Head of caudate nucleus (tissue), 42 donors: Measurements from ENCODE around the gene GNAT2.
A peak's percentile ranks its signal among the peaks of the same experiment; 100 is the strongest.

Experiments
- DNase-seq, 42 donors: peaks; one replicate each; pipeline versions ENCODE4 v3.0.0 to v3.0.0-alpha.2; 2020 to 2021; ENCODE audit warnings: mixed read lengths in 7 of 42
- intact Hi-C: fragments of 100-400 bp; cut with DNase I; formaldehyde crosslinking; loops from one replicate; pipeline ENCODE4 v1.15.0; 2022

Gene GNAT2

DNA sequence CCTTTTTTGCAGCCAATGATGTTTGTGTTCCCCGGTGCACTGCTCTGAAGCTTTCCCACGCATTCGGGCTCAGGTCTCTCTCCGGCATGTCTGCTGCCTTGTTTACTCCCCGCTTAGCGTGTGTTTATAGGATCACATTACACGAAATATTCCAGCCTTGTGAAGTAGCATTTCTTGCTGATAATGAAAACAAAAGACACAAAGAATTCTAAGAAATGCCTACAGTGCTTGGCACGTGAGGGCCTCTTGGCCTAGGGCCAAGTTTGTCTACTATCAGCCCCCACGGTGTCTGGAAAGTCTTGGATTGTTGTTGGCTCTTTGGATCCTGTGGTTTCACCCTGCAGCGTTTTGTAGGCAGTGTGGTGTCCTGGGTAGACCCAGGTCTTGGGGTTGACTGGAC is 25.3 kb upstream of the GNAT2 start:
- DNase-seq = peak in 1 of 42 donors; percentile 16
- intact Hi-C loops = loop anchor here (5.0 to 10.0 kb wide), 2 partner anchors 133 to 340 kb away; partner anchors contain the start of gene AHCYL1

DNA sequence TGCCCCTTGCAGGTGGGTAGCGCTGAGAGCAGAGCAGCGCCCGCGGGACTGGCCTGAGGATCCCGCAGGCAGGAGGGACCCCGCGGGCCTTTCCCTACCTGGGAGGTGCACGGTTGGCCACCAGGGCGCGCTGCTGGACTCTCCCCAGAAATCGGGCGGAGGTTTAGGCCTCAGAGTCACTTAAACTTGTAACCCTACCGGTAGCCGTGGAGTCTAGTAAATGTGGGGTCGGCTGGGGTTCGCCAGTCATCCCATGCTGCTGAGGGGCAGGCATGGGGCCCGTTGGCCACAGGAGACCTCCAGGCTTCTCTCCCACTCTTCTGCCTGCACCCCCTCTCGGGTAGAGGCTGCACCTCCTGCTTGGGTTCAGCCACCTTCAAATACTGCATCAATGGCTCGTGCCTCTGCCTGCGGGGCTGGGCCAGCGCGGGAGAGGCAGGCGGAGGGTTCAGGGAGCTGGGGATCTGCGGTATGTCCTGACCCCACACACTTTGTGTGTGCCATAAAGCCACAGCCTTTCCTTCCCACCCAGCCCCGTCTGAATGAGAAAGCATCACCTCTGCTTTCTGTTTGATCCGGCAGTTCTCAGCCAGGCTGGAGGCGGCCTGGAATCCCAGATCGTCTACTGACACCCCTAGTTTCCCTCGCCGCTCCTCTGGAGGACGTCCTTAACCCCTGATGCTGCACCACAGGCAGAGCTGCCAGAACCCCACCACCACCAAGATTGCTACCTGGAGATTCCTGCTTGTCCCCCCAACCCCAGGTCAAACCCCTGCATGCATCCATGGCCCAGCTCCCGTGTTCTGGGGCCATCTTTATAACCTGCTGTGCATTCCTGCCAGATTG is 24.2 kb upstream of the GNAT2 start:
- intact Hi-C loops = loop anchor here (5.0 to 10.0 kb wide), 2 partner anchors 134 to 341 kb away; partner anchors contain the start of gene AHCYL1
- peak in 39 of 42 donors; percentile 33 to 87 (median 76) for DNase-seq

DNA sequence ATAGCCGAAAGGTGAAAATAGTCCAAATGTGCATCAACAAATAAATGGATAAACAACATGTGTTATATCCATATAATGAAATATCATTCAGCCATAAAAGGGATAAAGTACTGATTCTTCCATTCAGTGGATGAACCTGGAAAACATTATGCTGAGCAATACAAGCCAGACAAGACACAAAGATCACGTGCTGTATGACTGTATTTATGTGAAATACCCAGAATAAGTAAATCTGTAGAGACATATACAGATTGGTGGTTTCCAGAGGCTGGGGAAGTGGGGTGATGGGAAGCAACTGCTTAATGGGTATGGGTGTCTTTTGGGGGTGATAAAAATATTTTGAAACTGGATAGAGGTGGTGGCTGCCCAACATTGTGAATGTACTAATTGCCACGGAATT is 23.2 kb upstream of the GNAT2 start:
- DNase-seq = peak in 2 of 42 donors; percentile 6 to 24
- intact Hi-C loops = loop anchor here (5.0 to 10.0 kb wide), 2 partner anchors 135 to 342 kb away; partner anchors contain the start of gene AHCYL1

DNA sequence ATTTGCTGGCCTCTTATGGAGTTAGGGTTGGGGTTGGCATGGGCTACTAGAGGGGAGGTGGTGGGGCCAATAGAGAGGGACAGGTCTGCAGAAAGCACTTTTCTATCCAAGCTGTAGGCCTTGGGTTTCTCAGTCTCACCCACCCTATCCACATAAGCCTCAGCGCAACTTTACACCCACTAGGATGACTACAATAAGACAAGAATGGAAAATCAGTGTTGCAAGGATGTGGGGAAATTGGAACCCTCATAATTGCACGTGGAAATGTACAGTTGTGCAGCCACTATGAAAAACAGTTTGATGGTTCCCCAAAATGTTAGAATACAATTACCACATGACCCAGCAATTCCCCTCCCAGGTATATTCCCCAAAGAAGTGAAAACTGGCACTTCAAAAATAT is 22.4 kb upstream of the GNAT2 start:
- intact Hi-C loops = loop anchor here (5.0 to 10.0 kb wide), 2 partner anchors 135 to 343 kb away; partner anchors contain the start of gene AHCYL1
- DNase-seq = peak in 7 of 42 donors; percentile 1 to 47 (median 15)

DNA sequence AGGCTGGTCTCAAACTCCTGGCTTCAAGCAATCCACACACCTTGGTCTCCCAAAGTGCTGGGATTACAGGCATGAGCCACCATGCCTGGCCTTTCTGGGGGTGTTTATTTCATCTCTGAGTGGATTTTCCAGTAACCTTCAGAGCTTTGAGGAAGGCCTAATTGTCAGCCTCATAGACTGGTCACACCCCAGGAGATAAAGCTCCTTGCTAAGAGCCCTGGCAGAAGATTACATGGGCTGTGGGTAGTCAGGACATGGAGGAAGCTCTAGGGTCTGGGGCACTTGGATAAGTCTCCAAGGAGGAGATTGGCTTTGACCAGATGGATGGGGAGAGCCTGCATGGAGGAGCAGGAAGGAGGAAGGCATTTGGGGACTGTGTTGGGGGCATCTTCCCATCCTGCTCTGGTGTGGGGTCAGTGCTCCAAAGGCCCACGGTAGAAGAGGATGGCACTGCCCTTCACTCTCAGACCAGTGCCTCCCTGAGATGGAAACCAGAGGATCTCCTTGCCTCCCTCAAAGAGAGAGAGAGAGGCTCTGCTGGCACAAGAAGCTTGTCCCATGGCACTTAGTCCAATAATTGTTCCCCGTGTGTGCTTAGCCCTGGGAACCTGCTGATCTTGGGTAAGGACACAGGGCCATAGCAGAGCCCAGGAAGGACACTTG is 21.8 kb upstream of the GNAT2 start:
- DNase-seq = peak in 4 of 42 donors; percentile 0 to 6 (median 5)
- intact Hi-C loops = loop anchor here (5.0 to 10.0 kb wide), 2 partner anchors 136 to 344 kb away; partner anchors contain the start of gene AHCYL1

DNA sequence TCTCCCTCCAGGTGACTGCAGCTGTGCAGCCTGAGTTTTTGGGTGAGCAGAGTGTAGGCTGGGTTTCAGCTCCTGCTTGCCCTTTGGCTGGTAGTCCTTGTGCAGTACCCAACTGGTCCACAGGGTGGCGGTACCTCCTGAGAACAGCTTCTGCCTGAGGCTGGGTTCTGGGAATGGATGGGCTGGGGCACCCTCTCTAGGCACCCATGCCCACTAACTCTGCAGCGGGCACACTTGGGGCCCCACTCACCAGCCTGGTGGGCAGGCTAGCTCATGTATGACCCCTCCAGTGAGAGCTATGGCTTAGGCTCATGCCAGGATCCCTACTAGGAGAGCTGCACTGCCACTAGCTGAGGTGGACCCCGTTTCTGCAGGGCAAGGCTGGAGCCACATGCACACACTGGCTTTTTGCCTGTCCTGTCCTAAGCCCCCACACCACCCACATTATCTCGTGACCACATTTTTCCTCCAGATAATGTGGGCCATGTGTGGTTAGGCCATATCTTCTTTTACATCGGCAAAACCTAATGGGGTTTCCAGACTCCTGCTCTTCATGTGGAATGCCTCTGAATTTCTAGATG is 21.0 kb upstream of the GNAT2 start:
- DNase-seq = peak; percentile 68 to 97 (median 92)
- intact Hi-C loops = loop anchor here (5.0 to 10.0 kb wide), 2 partner anchors 137 to 344 kb away; partner anchors contain the start of gene AHCYL1

DNA sequence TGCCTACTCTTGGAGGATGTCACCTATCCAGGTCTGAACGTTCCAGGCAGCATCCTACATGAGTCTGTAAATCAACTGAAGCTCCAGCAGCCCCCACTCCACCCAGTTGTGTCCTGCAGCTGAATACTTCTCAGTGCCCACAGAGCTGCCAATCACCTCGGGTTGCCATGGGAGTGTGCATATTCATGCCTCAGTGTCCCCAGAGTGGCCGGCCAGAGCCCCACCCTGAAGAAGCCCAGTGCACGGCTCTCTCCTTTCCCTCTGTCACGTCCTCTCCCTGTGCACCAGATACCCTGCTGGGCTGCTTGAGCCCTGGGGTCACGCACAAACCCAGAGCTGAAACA is 20.4 kb upstream of the GNAT2 start:
- DNase-seq = peak in 8 of 42 donors; percentile 10 to 74 (median 34)
- intact Hi-C loops = loop anchor here (5.0 to 10.0 kb wide), 2 partner anchors 137 to 345 kb away; partner anchors contain the start of gene AHCYL1

DNA sequence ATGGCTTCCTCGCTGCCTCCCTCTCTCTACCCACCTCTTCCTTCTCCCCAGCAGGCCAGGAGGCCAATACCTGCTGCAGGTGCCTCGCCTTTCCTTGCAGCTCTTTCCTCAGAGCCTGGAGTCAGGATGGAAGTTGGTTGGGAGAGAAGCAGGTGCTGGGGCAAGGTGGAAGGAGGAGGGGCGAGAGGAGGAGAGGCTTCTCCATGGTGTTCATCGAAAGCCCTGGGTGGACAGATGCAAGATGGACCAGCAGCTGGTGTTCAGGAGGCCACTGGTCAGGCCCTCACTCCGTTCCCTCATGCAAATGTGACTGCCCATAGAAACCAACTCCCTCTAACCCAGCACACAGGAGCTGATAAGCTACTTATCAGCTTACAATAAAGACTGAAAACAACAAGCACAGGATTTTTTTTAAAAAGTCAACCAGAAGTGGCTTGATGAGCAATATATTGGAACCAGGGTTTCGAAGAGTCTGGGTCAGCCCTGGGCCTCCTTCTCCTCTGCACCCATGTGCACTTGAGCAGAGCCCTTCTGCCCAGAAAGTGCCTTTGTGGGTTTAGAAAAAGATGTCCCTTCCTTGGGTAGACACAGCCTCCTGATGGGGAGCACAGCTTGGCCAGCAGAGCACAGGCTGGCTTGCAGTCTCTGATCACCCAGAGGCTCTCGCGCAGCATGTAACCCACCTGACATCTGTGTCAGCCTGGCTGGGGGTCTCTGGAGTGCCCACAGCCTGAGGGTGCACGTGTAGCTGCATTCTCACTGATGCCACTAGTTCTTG is 19.8 kb upstream of the GNAT2 start:
- intact Hi-C loops = no loop called here
- DNase-seq = peak in 5 of 42 donors; percentile 4 to 34 (median 15)

DNA sequence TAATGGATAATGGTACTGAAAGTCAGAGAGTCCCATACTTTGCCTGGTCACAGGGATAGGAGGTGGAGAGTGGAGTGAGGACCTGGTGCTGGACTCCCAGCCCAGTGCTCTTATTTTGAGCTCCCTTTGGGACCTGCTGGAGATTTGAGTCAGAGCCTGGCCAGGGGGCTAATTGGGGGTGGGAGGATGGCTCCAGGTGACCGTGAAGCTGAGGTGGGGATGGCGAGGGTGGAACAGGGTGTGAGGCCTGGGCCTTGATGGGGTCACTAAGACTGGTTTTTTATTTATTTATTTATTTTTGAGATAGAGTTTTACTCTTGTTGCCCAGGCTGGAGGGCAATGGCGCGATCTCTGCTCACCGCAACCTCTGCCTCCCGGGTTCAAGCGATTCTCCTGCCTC is 18.0 kb upstream of the GNAT2 start:
- DNase-seq = peak in 6 of 42 donors; percentile 0 to 14 (median 4)
- intact Hi-C loops = no loop called here

DNA sequence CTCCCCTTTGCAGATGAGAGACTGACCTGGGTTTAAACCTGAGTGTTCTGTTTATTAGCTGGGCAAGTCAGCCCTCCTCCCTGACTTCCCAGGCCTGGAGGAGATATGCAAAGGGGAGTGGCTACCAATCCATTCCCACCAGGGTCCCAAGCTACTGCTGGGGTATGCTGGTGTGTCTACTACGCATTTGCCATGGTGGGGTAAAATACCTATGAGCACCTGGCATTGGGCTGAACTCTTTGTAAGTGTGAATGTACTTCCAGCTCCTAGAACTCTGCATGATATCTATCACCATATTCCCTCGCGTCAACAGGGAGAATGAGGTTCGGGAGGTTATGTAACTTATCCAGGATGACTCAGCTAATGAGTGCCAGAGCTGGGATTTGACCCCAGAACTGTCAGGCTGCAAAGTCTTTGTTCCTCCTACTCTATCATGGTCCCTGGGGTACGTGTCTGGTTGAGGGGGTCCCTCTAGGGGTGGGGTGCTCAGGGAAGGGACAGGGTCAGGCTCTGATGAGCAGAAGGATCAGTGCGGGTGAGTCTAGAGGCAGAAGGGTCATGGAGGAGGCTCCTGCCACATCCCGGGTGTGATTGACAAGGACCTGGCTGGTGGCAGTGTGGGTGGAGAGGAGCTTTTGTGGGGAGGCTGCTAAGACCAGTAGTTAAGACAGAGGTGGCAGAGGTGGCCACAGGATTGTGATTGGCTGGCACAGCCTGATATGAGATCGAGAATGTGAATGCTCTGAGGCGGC is 17.0 kb upstream of the GNAT2 start:
- DNase-seq = peak in 15 of 42 donors; percentile 21 to 80 (median 64)
- intact Hi-C loops = no loop called here

DNA sequence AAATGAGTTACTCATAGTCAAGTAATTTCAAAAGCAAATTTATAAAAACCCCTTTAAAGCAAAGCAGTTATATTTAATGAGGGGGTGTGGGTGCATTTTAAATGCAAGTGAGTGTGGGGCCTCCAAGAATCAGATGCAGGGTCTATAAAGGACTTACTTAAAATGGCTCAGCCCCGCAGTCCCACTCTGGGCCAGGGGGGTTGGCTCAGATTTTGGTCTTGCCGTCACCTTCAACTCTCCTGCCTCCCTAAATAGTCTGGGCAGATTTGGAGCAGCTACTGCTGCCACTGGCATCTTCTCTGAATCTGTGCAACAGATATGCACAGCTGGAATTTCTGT is 16.4 kb upstream of the GNAT2 start:
- intact Hi-C loops = no loop called here

DNA sequence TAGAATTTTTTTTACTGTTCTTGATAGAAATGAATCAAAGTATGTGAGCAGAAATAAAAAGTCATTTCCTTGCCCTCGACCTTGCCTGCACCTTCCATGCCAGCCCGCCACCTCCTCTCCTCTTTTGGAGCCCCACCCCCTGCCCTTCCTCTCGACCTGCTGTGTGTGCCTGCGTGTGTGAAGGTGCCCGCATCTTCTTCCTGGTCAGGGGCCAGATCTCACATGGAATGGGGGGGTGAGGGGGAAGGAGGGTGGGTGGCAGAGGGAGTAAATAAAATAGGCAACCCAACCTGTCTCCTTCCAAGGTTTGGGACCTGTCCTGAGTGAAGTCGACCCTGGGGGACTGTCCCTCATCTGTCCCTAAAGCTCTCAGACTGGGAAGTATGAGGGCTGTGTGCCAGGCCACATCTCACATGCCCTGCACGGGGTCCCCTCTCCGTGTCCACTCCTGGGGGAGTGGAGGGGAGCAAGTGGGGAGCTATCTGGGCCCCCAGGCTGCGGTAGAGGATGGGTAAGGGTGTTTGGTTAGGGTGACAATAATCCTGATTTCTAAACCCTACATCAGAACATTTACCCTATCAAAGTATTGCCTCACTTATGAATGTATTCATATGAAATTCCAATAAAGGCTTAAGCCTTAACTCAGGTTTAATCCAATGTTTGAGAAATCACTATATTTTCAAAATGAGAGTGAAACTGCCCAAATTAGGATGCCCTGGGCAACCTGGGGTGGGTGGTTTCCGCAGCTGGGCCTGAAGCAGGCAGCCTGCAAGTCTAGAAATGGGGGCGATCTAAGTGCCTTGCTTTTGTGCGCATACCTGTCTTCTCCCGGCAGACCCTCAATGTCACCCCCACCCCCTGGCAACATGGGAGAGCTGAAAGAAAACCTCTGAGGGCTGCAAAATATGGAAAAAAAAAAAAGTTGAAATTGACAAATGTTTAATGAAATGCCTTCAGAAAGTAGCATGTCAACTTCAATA is 15.6 kb upstream of the GNAT2 start:
- intact Hi-C loops = no loop called here
- peak in 4 of 42 donors; percentile 1 to 36 (median 24) for DNase-seq

More for the DNA sequence above, 16.4 kb upstream of the GNAT2 start:
- peak in 4 of 42 donors; percentile 0 to 34 (median 12) for DNase-seq

DNA sequence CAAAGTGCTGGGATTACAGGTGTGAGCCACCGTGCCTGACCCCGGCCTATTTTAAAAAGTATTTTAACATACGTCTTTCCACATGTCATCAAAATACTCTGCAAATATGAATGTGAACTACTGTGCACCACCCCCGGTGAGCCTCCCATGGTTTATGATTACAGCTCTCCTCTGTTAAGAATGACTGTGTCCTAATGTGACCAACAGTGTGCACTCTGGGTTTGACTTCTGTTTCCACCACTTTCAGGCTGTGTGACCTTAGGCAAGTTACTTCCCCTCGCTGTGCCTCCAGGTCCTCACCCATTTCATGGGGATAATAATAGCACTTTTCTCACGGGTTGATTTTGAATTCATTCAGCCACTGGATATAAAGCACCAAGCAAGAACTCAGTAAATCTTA is 14.9 kb upstream of the GNAT2 start:
- intact Hi-C loops = no loop called here
- peak in 4 of 42 donors; percentile 11 to 35 (median 25) for DNase-seq

DNA sequence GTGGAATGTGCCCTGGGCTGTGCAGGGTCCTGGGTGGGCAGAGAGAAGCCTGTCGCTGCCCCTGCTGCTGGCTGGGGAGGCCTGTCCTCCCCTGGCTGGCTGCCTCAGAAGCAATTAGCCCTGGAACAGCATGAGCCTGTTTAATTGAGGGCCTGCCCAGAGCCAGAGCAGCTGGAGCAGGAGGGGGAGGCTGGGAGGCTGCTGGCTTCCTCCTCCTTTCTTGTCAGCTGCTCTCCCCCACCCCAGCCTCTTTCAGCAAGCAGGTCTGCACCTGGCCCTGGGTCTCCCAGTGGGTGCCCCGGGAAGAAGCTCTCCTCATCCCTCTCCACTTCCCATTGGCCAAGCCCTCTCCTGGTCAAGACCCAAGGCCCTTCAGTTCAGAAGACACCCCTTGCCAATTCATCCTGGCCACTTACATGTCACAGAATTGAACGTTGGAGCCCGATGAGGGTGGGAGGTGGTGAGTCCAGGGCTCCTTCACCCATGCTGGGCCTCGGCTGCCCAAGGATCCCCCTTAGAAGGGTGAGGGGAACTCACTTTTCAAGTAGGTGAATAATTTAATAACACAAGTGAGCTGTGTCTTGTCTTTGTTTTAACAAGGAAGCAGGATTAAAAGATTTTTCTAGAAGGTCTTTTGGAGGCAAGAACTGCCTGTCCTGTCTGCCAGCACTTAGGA is 13.4 kb upstream of the GNAT2 start:
- intact Hi-C loops = no loop called here
- DNase-seq = peak in 37 of 42 donors; percentile 44 to 84 (median 70)

DNA sequence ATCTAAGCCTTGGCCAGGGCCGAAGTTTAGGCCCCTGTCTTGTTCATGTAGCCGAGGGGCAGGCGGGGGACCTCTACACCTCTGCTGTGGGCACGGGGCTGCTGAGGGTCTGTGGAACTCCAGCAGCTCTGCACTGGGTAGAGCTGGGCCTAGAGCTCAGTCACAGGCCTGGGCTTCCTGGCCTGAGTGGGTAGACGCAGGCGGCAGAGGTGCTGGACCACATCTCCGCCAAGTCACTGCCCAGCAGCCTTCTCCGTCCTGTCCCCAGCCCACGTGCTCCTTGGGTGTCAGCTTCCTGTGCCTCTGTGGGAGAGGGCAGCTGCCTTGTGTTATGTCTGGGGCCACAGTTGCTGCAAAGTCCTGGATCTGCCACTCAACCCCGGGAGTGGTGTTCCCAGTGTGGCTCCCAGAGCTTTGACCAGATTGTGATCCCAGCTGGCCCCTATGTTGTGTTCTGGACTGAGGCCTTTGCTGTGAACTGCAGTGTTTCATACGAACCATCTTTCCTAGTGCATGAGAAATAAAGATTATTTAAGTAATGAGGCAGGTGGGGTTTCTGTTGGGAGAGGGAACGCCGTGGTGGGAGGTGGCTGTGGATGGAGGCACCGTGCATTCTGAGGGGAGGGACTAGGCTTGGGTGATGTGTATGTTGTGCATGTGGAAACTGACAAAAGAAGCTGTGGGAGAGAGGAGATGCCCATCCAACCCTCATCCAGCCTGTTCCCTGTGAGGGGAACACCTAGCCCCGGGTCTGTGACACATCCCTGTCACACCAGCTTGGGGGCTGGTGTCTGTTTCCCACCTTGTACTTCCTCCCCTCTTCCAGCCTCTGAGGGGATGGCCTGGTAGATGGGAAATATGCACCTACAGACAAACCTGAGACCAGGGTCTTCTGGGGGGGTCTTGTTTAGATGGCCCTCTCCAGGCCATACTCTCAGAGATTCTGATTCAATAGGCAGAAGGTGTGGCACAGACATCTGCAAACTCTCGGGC is 12.4 kb upstream of the GNAT2 start:
- peak in 2 of 42 donors; percentile 36 to 39 for DNase-seq
- intact Hi-C loops = no loop called here
